Adrenal gland (tissue), 5 donors: ENCODE data around the gene ACSL6.

ENCODE experiments used
- POLR2A ChIP-seq, 2 donors: fragments of 450-650 bp; IDR thresholded peaks; one replicate each; pipeline ENCODE4 v1.6.1; 2017; ENCODE audit warnings: antibody characterized with exemption in 2 of 2, mild to moderate bottlenecking in 2 of 2, moderate library complexity in 1 of 2
- TF ChIP-seq, protein P1 (sequence below), 6 experiments: fragments of 450-650 bp in 4 of 6; fragments of 200-600 bp in 2 of 6; sonication (generic) in 1 of 6; IDR thresholded peaks; 1 replicate in 5 of 6; 2 replicates in 1 of 6; pipeline versions ENCODE4 v1.5.1 to v1.8.0; 2016 to 2021; ENCODE audit warnings: antibody characterized with exemption in 6 of 6, mild to moderate bottlenecking in 2 of 6, moderate library complexity in 1 of 6
- donor health status: DM: no; HTN: no; CAD: no.

DNA sequence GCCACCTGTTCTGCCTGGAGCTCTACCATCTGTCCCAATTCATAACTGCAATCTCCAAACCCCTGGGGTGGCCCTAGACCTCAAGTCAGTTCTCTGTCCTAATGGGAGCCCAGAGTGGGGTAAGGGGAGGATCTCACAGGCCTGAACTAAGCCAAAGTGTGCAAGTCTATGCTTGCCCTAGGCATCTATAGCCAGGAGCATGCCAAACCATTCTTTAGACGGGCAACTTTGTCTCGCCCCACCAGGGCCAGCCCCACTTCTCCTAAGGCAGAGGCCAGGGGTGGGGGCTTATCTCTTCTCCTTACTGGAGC, 3.3 kb downstream of the ACSL6 start:
- TF ChIP-seq, protein P1, sequence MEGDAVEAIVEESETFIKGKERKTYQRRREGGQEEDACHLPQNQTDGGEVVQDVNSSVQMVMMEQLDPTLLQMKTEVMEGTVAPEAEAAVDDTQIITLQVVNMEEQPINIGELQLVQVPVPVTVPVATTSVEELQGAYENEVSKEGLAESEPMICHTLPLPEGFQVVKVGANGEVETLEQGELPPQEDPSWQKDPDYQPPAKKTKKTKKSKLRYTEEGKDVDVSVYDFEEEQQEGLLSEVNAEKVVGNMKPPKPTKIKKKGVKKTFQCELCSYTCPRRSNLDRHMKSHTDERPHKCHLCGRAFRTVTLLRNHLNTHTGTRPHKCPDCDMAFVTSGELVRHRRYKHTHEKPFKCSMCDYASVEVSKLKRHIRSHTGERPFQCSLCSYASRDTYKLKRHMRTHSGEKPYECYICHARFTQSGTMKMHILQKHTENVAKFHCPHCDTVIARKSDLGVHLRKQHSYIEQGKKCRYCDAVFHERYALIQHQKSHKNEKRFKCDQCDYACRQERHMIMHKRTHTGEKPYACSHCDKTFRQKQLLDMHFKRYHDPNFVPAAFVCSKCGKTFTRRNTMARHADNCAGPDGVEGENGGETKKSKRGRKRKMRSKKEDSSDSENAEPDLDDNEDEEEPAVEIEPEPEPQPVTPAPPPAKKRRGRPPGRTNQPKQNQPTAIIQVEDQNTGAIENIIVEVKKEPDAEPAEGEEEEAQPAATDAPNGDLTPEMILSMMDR (IDR thresholded peaks at IDR 0.05): peak in 1 of 6 experiments; percentile 5
- TF ChIP-seq POLR2A (IDR thresholded peaks at IDR 0.05): no peak
